ENCODE results near the gene RBM23.

DNA sequence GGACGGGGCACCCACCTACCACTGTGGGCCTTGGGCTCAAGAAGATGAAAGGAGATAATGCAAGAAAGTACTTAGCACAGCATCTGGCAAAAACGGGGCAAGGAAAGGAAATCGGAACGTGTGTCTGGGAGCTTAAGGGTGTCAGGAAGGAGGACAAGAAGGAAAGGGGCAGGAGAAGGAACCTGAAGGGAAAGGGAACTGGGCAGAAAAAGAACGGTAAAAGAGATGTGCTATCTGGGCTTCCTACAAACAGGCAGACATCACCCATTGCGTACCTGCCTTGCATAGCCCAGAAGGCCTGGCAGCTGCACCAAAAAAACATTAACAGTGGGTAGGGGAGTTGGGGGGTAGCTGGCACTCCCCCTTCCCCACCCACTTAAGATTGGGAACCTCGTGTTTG, 36.9 kb downstream of the RBM23 start:
- TF ChIP-seq EZH2 (IDR thresholded peaks at IDR 0.05; ENCODE audit: borderline replicate concordance, low read depth, low read length, severe bottlenecking) (no peak), FOS (IDR thresholded peaks at IDR 0.05; ENCODE audit: borderline replicate concordance, insufficient read depth, low read length) (no peak), POLR2AphosphoS5 (IDR thresholded peaks at IDR 0.05; ENCODE audit: insufficient read depth, low read depth, low read length) (no peak), POLR2A (IDR thresholded peaks at IDR 0.05; ENCODE audit: low read depth, low read length) (no peak), GATA2 (IDR thresholded peaks at IDR 0.05; ENCODE audit: insufficient read depth, insufficient read length, low read depth, low read length) (no peak)
- TF ChIP-seq, protein P1, sequence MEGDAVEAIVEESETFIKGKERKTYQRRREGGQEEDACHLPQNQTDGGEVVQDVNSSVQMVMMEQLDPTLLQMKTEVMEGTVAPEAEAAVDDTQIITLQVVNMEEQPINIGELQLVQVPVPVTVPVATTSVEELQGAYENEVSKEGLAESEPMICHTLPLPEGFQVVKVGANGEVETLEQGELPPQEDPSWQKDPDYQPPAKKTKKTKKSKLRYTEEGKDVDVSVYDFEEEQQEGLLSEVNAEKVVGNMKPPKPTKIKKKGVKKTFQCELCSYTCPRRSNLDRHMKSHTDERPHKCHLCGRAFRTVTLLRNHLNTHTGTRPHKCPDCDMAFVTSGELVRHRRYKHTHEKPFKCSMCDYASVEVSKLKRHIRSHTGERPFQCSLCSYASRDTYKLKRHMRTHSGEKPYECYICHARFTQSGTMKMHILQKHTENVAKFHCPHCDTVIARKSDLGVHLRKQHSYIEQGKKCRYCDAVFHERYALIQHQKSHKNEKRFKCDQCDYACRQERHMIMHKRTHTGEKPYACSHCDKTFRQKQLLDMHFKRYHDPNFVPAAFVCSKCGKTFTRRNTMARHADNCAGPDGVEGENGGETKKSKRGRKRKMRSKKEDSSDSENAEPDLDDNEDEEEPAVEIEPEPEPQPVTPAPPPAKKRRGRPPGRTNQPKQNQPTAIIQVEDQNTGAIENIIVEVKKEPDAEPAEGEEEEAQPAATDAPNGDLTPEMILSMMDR (IDR thresholded peaks at IDR 0.05; ENCODE audit: extremely low read depth in 1 of 2, insufficient read depth in 1 of 2, low read depth in 1 of 2, low read length in 2 of 2), result no peak
- TF ChIP-seq, protein P2, sequence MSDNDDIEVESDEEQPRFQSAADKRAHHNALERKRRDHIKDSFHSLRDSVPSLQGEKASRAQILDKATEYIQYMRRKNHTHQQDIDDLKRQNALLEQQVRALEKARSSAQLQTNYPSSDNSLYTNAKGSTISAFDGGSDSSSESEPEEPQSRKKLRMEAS (IDR thresholded peaks at IDR 0.05; ENCODE audit: insufficient read depth, insufficient read length), result no peak

All from endothelial cell of umbilical vein (primary cell).